Measurements from ENCODE around the gene PDE4A.

- TF ChIP-seq NFIC (IDR thresholded peaks at IDR 0.05), result no peak
- TF ChIP-seq EP300 (IDR thresholded peaks at IDR 0.05; ENCODE audit: borderline replicate concordance), result no peak
- TF ChIP-seq YY1 (IDR thresholded peaks at IDR 0.05; ENCODE audit: low read depth), result no peak
- no peak for TF ChIP-seq CREB1 (IDR thresholded peaks at IDR 0.05; ENCODE audit: low read depth)
Measured at GRCh38 chr19:10508707-10509106, 88.4 kb downstream of the PDE4A start.
